HG02678 (cell line): ENCODE measurements around the gene SH2D6.
"Not testable (repeated sequence)": the region's sequence is repeated elsewhere in the genome, so short reads cannot be mapped to it uniquely, and the experiment has no call there.

Source experiments
- ATAC-seq: cut with Tn5 transposase; IDR thresholded peaks from one replicate; pipeline ENCODE4 v1.9.1; 2021; ENCODE audit warnings: mild to moderate bottlenecking, moderate library complexity; ENCODE audit not compliant: unreplicated experiment

The SH2D6 gene

GRCh38 chr2:85439025-85439472, 20.5 kb downstream of the SH2D6 start:
- ATAC-seq: no peak

- not testable (repeated sequence) for ATAC-seq
These were observed 21.1 kb downstream of the SH2D6 start for GRCh38 chr2:85439569-85439968.

GRCh38 chr2:85439986-85440385, 21.5 kb downstream of the SH2D6 start:
- no peak for ATAC-seq

- ATAC-seq: no peak
These were observed 22.2 kb downstream of the SH2D6 start for GRCh38 chr2:85440729-85441128.

- no peak for ATAC-seq
These were observed 23.4 kb downstream of the SH2D6 start for GRCh38 chr2:85441864-85442263.

GRCh38 chr2:85444629-85445172, 26.2 kb downstream of the SH2D6 start:
- no peak for ATAC-seq

- ATAC-seq: no peak
These were observed 27.1 kb downstream of the SH2D6 start for GRCh38 chr2:85445316-85446295.

GRCh38 chr2:85446296-85447221, 28.0 kb downstream of the SH2D6 start:
- ATAC-seq: no peak

GRCh38 chr2:85447222-85447585, 28.7 kb downstream of the SH2D6 start:
- ATAC-seq: no peak

GRCh38 chr2:85448461-85449213, 30.1 kb downstream of the SH2D6 start:
- no peak for ATAC-seq

GRCh38 chr2:85449214-85449588, 30.7 kb downstream of the SH2D6 start:
- ATAC-seq: no peak

GRCh38 chr2:85452237-85452636, 33.7 kb downstream of the SH2D6 start:
- no peak for ATAC-seq

- no peak for ATAC-seq
These were observed 35.1 kb downstream of the SH2D6 start for GRCh38 chr2:85453571-85453970.

- no peak for ATAC-seq
These were observed 37.1 kb downstream of the SH2D6 start for GRCh38 chr2:85455552-85456090.

- ATAC-seq: no peak
These were observed 38.5 kb downstream of the SH2D6 start for GRCh38 chr2:85457043-85457442.

GRCh38 chr2:85457877-85458316, 39.4 kb downstream of the SH2D6 start:
- no peak for ATAC-seq

- ATAC-seq: no peak
These were observed 40.4 kb downstream of the SH2D6 start for GRCh38 chr2:85458601-85459563.

- ATAC-seq: no peak
These were observed 41.3 kb downstream of the SH2D6 start for GRCh38 chr2:85459771-85460170.

GRCh38 chr2:85462322-85462721, 43.8 kb downstream of the SH2D6 start:
- no peak for ATAC-seq
